Liver (tissue), 9 donors: ENCODE measurements around the gene ASF1B. TPM values are rescaled to one million over a fixed set of nuclear protein-coding genes. Genes with fewer than 3 reads are reported as not detected.

Source experiments
- DNase-seq: peaks from one replicate; pipeline ENCODE4 v3.0.0-alpha.2; 2017; ENCODE audit warnings: low spot score
- H3K27ac ChIP-seq, 2 donors: one replicate each; pipeline ENCODE4 v1.7.0; 2013; ENCODE audit warnings: inconsistent platforms in 2 of 2, low read length in 2 of 2, control low read depth in 1 of 2, low read depth in 1 of 2, mild to moderate bottlenecking in 1 of 2
- H3K27me3 ChIP-seq, 4 donors: one replicate each; pipeline versions ENCODE4 v1.6.1 to v1.7.0; 2013; ENCODE audit warnings: low read length in 3 of 4, inconsistent platforms in 1 of 4, mild to moderate bottlenecking in 1 of 4, moderate library complexity in 1 of 4; ENCODE audit not compliant: control insufficient read depth in 4 of 4, insufficient read depth in 4 of 4
- H3K36me3 ChIP-seq, 4 donors: one replicate each; pipeline versions ENCODE4 v1.6.1 to v1.7.0; 2013; ENCODE audit warnings: low read length in 3 of 4, mild to moderate bottlenecking in 3 of 4, low read depth in 1 of 4, moderate library complexity in 1 of 4; ENCODE audit not compliant: control insufficient read depth in 4 of 4, insufficient read depth in 3 of 4
- H3K4me1 ChIP-seq, 4 donors: one replicate each; pipeline versions ENCODE4 v1.6.1 to v1.7.0; 2013; ENCODE audit warnings: low read length in 3 of 4, mild to moderate bottlenecking in 3 of 4, moderate library complexity in 1 of 4; ENCODE audit not compliant: control insufficient read depth in 4 of 4, insufficient read depth in 4 of 4
- H3K4me3 ChIP-seq, 3 donors: one replicate each; pipeline versions ENCODE4 v1.6.1 to v1.7.0; 2013; ENCODE audit warnings: low read length in 3 of 3, control low read depth in 1 of 3, low read depth in 1 of 3, mild to moderate bottlenecking in 1 of 3
- H3K9ac ChIP-seq, 2 donors: one replicate each; pipeline ENCODE4 v1.7.0; 2013; ENCODE audit warnings: low read length in 2 of 2, mild to moderate bottlenecking in 2 of 2, moderate library complexity in 2 of 2, control low read depth in 1 of 2, low read depth in 1 of 2
- H3K9me3 ChIP-seq, 4 donors: one replicate each; pipeline versions ENCODE4 v1.6.1 to v1.7.0; 2013; ENCODE audit warnings: low read length in 3 of 4; ENCODE audit not compliant: control insufficient read depth in 4 of 4
- EGR1 ChIP-seq, 2 donors: IDR thresholded peaks; 2 replicates each; pipeline ENCODE4 v1.6.1; 2016 to 2018; ENCODE audit warnings: antibody characterized with exemption in 2 of 2, low read depth in 2 of 2
- FOXA1 ChIP-seq: IDR thresholded peaks from 2 replicates; pipeline ENCODE4 v1.6.1; 2016; ENCODE audit warnings: antibody characterized with exemption
- FOXA2 ChIP-seq: IDR thresholded peaks from 2 replicates; pipeline ENCODE4 v1.6.1; 2016; ENCODE audit warnings: antibody characterized with exemption
- GABPA ChIP-seq, 2 donors: IDR thresholded peaks in 1 of 2; conservative IDR thresholded peaks in 1 of 2; 2 replicates each; pipeline ENCODE4 v1.6.1; 2016; ENCODE audit warnings: antibody characterized with exemption in 2 of 2, mild to moderate bottlenecking in 1 of 2, moderate library complexity in 1 of 2
- HNF4A ChIP-seq, 2 donors: conservative IDR thresholded peaks; 2 replicates each; pipeline ENCODE4 v1.6.1; 2016; ENCODE audit warnings: antibody characterized with exemption in 2 of 2, mild to moderate bottlenecking in 2 of 2
- HNF4G ChIP-seq: IDR thresholded peaks from 2 replicates; pipeline ENCODE4 v1.6.1; 2016; ENCODE audit warnings: antibody characterized with exemption
- JUND ChIP-seq, 2 donors: IDR thresholded peaks; 2 replicates each; pipeline ENCODE4 v1.6.1; 2016; ENCODE audit warnings: antibody characterized with exemption in 2 of 2
- NR2F2 ChIP-seq: IDR thresholded peaks from 2 replicates; pipeline ENCODE4 v1.6.1; 2016; ENCODE audit warnings: antibody characterized with exemption
- RAD21 ChIP-seq, 2 donors: IDR thresholded peaks; 2 replicates each; pipeline ENCODE4 v1.6.1; 2016; ENCODE audit warnings: antibody characterized with exemption in 2 of 2, mild to moderate bottlenecking in 2 of 2
- RXRA ChIP-seq, 2 donors: IDR thresholded peaks; 2 replicates each; pipeline ENCODE4 v1.6.1; 2017 to 2018; ENCODE audit warnings: antibody characterized with exemption in 2 of 2, mild to moderate bottlenecking in 1 of 2
- TAF1 ChIP-seq: conservative IDR thresholded peaks from 2 replicates; pipeline ENCODE4 v1.6.1; 2016; ENCODE audit warnings: antibody characterized with exemption, mild to moderate bottlenecking
- YY1 ChIP-seq: IDR thresholded peaks from 2 replicates; pipeline ENCODE4 v1.6.1; 2016; ENCODE audit warnings: antibody characterized with exemption, mild to moderate bottlenecking
- WGBS: extraction: QIAGEN DNeasy Blood & Tissue Kit; methylation state at CpG from one replicate; pipeline ENCODE4 v1.1.7; 2013; 5-methylcytosine and 5-hydroxymethylcytosine counted together
- polyA plus RNA-seq, 2 donors: library from polyadenylated mRNA; stranded (reverse) in 1 of 2; unstranded in 1 of 2; fragments of 200-250 nt in 1 of 2; fragments of >200 nt in 1 of 2; fragmentation: Nextera tagmentation in 1 of 2; extraction: Ambion mirVana in 1 of 2; gene quantifications; one replicate each; pipeline versions ENCODE4 v1.2.1 to v1.2.3, GENCODE V29; 2013 to 2015
- total RNA-seq, 2 donors: library from RNA; depleted of rRNA; stranded (reverse); fragments of >200 nt; gene quantifications; one replicate each; pipeline ENCODE4 v1.2.3, GENCODE V29; 2014
- TF ChIP-seq, protein P1 (sequence below): IDR thresholded peaks from 2 replicates; pipeline ENCODE4 v1.6.1; 2016; ENCODE audit warnings: antibody characterized with exemption, mild to moderate bottlenecking
- TF ChIP-seq, protein P2 (sequence below): IDR thresholded peaks from 2 replicates; pipeline ENCODE4 v1.6.1; 2016; ENCODE audit warnings: antibody characterized with exemption
- TF ChIP-seq, protein P3 (sequence below): IDR thresholded peaks from 2 replicates; pipeline ENCODE4 v1.6.1; 2016; ENCODE audit warnings: antibody characterized with exemption
- TF ChIP-seq, protein P4 (sequence below): IDR thresholded peaks from 2 replicates; pipeline ENCODE4 v1.6.1; 2016; ENCODE audit warnings: antibody characterized with exemption
- donor health status: healthy.
- donor health status: healthy.
- donor health status: healthy.
- donor health status: healthy.
- donor health status: healthy.

Gene ASF1B
- total and polyA plus RNA-seq, 4 donors: 0.25 to 20.5 (median 1.6) TPM

DNA sequence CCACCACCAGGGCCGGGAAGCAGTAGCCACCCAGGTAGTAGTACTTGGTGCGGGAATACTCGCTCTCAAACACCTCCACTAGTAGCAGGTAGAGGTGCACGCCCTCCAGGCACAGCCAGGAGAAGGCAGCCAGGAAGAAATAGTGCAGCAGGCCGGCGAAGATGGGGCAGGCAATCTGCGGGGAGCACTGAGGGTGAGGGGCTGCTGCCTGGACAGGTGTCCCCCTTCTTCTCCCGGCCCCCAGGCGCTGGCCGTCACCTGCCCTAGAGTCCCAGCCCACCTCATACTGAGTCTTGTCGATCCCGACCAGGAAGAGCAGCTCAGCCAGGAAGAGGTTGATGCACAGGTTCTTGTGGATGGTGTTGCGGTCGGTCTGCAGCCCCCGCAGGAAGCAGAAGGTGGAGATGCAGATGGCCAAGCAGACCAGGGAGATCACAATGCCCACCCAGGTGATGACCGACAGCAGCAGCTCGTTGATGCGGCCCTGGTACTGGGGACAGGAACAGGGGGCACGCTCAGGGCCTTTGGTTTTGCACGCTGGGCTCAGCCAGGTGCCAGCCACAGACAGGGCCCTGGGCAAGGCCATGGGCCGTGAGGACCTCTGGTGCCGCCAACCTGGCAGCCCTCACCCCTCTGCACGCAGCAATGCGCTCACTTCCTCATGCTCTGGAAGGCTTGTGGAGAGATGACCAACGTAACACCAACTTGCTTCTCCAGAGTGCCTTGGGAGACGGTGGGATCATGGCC, 20.8 kb upstream of the ASF1B start (continued):
- TF ChIP-seq, protein P1, sequence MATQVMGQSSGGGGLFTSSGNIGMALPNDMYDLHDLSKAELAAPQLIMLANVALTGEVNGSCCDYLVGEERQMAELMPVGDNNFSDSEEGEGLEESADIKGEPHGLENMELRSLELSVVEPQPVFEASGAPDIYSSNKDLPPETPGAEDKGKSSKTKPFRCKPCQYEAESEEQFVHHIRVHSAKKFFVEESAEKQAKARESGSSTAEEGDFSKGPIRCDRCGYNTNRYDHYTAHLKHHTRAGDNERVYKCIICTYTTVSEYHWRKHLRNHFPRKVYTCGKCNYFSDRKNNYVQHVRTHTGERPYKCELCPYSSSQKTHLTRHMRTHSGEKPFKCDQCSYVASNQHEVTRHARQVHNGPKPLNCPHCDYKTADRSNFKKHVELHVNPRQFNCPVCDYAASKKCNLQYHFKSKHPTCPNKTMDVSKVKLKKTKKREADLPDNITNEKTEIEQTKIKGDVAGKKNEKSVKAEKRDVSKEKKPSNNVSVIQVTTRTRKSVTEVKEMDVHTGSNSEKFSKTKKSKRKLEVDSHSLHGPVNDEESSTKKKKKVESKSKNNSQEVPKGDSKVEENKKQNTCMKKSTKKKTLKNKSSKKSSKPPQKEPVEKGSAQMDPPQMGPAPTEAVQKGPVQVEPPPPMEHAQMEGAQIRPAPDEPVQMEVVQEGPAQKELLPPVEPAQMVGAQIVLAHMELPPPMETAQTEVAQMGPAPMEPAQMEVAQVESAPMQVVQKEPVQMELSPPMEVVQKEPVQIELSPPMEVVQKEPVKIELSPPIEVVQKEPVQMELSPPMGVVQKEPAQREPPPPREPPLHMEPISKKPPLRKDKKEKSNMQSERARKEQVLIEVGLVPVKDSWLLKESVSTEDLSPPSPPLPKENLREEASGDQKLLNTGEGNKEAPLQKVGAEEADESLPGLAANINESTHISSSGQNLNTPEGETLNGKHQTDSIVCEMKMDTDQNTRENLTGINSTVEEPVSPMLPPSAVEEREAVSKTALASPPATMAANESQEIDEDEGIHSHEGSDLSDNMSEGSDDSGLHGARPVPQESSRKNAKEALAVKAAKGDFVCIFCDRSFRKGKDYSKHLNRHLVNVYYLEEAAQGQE: no peak
- TF ChIP-seq YY1 (no peak), RAD21 (IDR thresholded peaks at IDR 0.05) (no peak), NR2F2 (no peak), TAF1 (no peak), JUND (IDR thresholded peaks at IDR 0.05) (no peak), EGR1 (IDR thresholded peaks at IDR 0.05; ENCODE audit: low read depth in 2 of 2) (no peak)

DNA sequence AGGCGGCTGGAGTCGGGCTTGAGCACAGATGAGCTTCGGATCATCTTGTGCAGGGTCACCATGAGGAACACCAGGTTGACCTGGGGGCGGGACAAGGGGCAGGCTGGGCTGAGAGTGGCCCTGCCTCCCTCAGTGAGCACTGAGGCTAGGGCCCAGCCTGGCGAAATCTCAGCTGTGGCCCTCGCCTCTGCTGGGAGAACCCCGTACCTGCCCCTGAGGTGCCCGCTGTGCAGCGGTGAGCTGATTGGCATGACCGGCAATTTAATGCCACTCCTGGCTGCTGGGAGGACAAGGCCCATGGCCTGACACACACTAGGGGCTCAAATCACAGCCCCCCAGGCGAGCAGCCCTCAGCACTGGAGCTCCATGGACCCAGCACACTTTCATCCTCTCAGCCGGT, 19.7 kb upstream of the ASF1B start:
- 95% methylated on average over 12 of the region's 12 CpGs for WGBS
- H3K4me3 ChIP-seq: no peak overlapping the region
- no peak overlapping the region for H3K27ac ChIP-seq
- H3K9ac ChIP-seq: no peak overlapping the region
- no peaks in the 10 kb centered on the region for H3K27me3 ChIP-seq
- TF ChIP-seq, protein P2, sequence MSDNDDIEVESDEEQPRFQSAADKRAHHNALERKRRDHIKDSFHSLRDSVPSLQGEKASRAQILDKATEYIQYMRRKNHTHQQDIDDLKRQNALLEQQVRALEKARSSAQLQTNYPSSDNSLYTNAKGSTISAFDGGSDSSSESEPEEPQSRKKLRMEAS: no peak
- TF ChIP-seq YY1 (no peak), HNF4A (conservative IDR thresholded peaks at IDR 0.05) (no peak), FOXA1 (no peak), FOXA2 (no peak), NR2F2 (no peak), TAF1 (no peak), HNF4G (no peak), JUND (IDR thresholded peaks at IDR 0.05) (no peak), EGR1 (IDR thresholded peaks at IDR 0.05; ENCODE audit: low read depth in 2 of 2) (no peak), GABPA (IDR thresholded peaks at IDR 0.05 in 1 of 2, conservative IDR thresholded peaks at IDR 0.05 in 1 of 2) (no peak)
- H3K36me3 ChIP-seq: peaks cover 0 to 2% (median 0%) of the 10 kb centered on the region in 4 donors
- no peak for DNase-seq
- no peaks in the 10 kb centered on the region for H3K9me3 ChIP-seq
- no peaks in the 10 kb centered on the region for H3K4me1 ChIP-seq

DNA sequence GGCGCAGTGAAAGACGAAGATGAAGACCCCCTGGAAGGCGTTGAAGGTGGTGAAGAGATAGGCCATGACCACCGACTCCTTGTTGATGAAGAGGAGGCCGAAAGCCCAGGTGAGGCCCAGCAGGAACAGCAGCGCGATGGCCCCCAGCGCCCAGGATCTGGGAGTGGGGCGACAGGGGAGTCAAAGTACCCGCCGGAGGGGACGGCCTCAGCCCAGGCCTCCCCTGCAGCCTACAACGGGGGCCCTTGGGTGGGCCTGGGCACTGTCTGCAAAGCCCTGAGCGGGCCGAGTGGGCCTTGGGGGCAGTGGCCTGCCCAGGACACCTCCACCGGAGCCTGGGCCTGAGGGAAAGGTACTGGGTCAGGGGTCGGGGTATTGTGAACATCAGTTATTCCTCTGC, 19.0 kb upstream of the ASF1B start:
- TF ChIP-seq RAD21 (IDR thresholded peaks at IDR 0.05) (no peak), RXRA (IDR thresholded peaks at IDR 0.05) (no peak), JUND (IDR thresholded peaks at IDR 0.05) (no peak), NR2F2 (no peak), FOXA2 (no peak), GABPA (IDR thresholded peaks at IDR 0.05 in 1 of 2, conservative IDR thresholded peaks at IDR 0.05 in 1 of 2) (no peak), EGR1 (IDR thresholded peaks at IDR 0.05; ENCODE audit: low read depth in 2 of 2) (no peak)
- TF ChIP-seq, protein P2: no peak
- TF ChIP-seq, protein P3, sequence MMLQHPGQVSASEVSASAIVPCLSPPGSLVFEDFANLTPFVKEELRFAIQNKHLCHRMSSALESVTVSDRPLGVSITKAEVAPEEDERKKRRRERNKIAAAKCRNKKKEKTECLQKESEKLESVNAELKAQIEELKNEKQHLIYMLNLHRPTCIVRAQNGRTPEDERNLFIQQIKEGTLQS: no peak
- TF ChIP-seq, protein P4, sequence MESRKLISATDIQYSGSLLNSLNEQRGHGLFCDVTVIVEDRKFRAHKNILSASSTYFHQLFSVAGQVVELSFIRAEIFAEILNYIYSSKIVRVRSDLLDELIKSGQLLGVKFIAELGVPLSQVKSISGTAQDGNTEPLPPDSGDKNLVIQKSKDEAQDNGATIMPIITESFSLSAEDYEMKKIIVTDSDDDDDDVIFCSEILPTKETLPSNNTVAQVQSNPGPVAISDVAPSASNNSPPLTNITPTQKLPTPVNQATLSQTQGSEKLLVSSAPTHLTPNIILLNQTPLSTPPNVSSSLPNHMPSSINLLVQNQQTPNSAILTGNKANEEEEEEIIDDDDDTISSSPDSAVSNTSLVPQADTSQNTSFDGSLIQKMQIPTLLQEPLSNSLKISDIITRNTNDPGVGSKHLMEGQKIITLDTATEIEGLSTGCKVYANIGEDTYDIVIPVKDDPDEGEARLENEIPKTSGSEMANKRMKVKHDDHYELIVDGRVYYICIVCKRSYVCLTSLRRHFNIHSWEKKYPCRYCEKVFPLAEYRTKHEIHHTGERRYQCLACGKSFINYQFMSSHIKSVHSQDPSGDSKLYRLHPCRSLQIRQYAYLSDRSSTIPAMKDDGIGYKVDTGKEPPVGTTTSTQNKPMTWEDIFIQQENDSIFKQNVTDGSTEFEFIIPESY: no peak
- TF ChIP-seq, protein P1: no peak
- Histone ChIP-seq H3K4me3 (no peak overlapping the region), H3K36me3 (peaks cover 0 to 2% (median 0%) of the 10 kb centered on the region in 4 donors), H3K27ac (no peak overlapping the region), H3K4me1 (no peaks in the 10 kb centered on the region), H3K27me3 (no peaks in the 10 kb centered on the region), H3K9me3 (no peaks in the 10 kb centered on the region), H3K9ac (no peak overlapping the region)
- 98% methylated on average over 17 of the region's 17 CpGs for WGBS
- no peak for DNase-seq
